ENCODE data around the gene ITGA5.

ITGA5 gene

GRCh38 chr12:54359762-54360351 lies 59.2 kb downstream of the ITGA5 start:
- Histone ChIP-seq H2AFZ (peak overlapping the region; percentile 82), H3K27ac (peak overlapping the region; percentile 92)

GRCh38 chr12:54358945-54359761 lies 59.9 kb downstream of the ITGA5 start:
- Histone ChIP-seq H3K36me3 (ENCODE audit: control insufficient read depth, insufficient read depth, low read length) (no peaks in the 10 kb centered on the region), H3K9me3 (ENCODE audit: control insufficient read depth, low read length) (no peaks in the 10 kb centered on the region), H3K79me2 (no peaks in the 10 kb centered on the region), H3K4me3 (ENCODE audit: low read depth, low read length) (peak overlapping the region; percentile 99), H3K4me2 (ENCODE audit: low read length) (peak overlapping the region; percentile 98), H2AFZ (peak overlapping the region; percentile 94), H3K9ac (peak overlapping the region; percentile 58), H3K27me3 (ENCODE audit: control insufficient read depth, insufficient read depth, low read length) (no peaks in the 10 kb centered on the region), H3K4me1 (peaks cover 21% of the 10 kb centered on the region), H3K27ac (peak overlapping the region; percentile 92)
- no peak for TF ChIP-seq CTCF (IDR thresholded peaks at IDR 0.05)

More at GRCh38 chr12:54359762-54360351, 59.2 kb downstream of the ITGA5 start:
- H3K36me3 ChIP-seq (ENCODE audit: control insufficient read depth, insufficient read depth, low read length) = no peaks in the 10 kb centered on the region
- TF ChIP-seq CTCF (IDR thresholded peaks at IDR 0.05) = no peak
- no peaks in the 10 kb centered on the region for H3K9me3 ChIP-seq (ENCODE audit: control insufficient read depth, low read length)
- H3K4me3 ChIP-seq (ENCODE audit: low read depth, low read length) = peak overlapping the region; percentile 99
- no peak overlapping the region for H3K9ac ChIP-seq
- no peaks in the 10 kb centered on the region for H3K79me2 ChIP-seq
- H3K4me1 ChIP-seq = peaks cover 21% of the 10 kb centered on the region
- H3K4me2 ChIP-seq (ENCODE audit: low read length) = peak overlapping the region; percentile 98
- no peaks in the 10 kb centered on the region for H3K27me3 ChIP-seq (ENCODE audit: control insufficient read depth, insufficient read depth, low read length)

GRCh38 chr12:54358191-54358944 lies 60.7 kb downstream of the ITGA5 start:
- no peaks in the 10 kb centered on the region for H3K36me3 ChIP-seq (ENCODE audit: control insufficient read depth, insufficient read depth, low read length)
- no peaks in the 10 kb centered on the region for H3K27me3 ChIP-seq (ENCODE audit: control insufficient read depth, insufficient read depth, low read length)
- no peaks in the 10 kb centered on the region for H3K9me3 ChIP-seq (ENCODE audit: control insufficient read depth, low read length)
- peak overlapping the region; percentile 58 for H3K9ac ChIP-seq
- H3K4me2 ChIP-seq (ENCODE audit: low read length) = peak overlapping the region; percentile 98
- peak overlapping the region; percentile 92 for H3K27ac ChIP-seq
- peaks cover 23% of the 10 kb centered on the region for H3K4me1 ChIP-seq
- TF ChIP-seq CTCF (IDR thresholded peaks at IDR 0.05) = no peak
- peak overlapping the region; percentile 99 for H3K4me3 ChIP-seq (ENCODE audit: low read depth, low read length)
- peak overlapping the region; percentile 94 for H2AFZ ChIP-seq
- no peaks in the 10 kb centered on the region for H3K79me2 ChIP-seq

- peak overlapping the region; percentile 92 for H3K27ac ChIP-seq
- H3K27me3 ChIP-seq (ENCODE audit: control insufficient read depth, insufficient read depth, low read length) = no peaks in the 10 kb centered on the region
- H3K4me2 ChIP-seq (ENCODE audit: low read length) = peak overlapping the region; percentile 98
- no peak overlapping the region for H3K9ac ChIP-seq
- H3K79me2 ChIP-seq = no peaks in the 10 kb centered on the region
- peak overlapping the region; percentile 99 for H3K4me3 ChIP-seq (ENCODE audit: low read depth, low read length)
- H2AFZ ChIP-seq = peak overlapping the region; percentile 94
- no peaks in the 10 kb centered on the region for H3K36me3 ChIP-seq (ENCODE audit: control insufficient read depth, insufficient read depth, low read length)
- no peaks in the 10 kb centered on the region for H3K9me3 ChIP-seq (ENCODE audit: control insufficient read depth, low read length)
- peaks cover 25% of the 10 kb centered on the region for H3K4me1 ChIP-seq
- no peak for TF ChIP-seq CTCF (IDR thresholded peaks at IDR 0.05)
These were observed 61.4 kb downstream of the ITGA5 start for GRCh38 chr12:54357506-54358190.

Measured in parathyroid adenoma (tissue), 2 donors.